ENCODE measurements around the gene CTNNBL1. TPM values are rescaled to one million over a fixed set of nuclear protein-coding genes. Genes with fewer than 3 reads are reported as not detected.

Gene CTNNBL1
- total RNA-seq, 2 donors from 2014 or later = 65.9 to 102 TPM

DNA sequence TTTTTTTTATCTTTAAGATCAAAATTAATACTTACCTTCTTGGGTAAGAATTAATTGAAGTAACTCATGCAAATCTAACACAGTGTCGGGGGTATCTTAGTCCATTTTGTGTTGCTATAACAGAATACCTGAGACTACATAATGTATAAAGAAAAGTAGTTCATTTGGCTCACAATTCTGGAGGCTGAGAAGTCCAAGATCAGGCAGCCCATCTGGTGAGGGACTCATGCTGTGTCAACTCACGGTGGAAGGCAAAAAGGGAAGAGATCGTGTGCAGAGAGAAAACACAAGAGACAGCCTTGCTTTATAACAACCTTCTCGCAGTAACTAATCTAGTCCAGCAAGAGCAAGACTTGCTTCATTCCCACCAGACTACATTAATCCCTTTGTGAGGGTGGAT, 116.2 kb downstream of the CTNNBL1 start:
- Mint-ChIP-seq H3K27ac (no peak overlapping the region), H3K4me1 (ENCODE audit: low read depth) (no peaks in the 10 kb centered on the region), H3K36me3 (ENCODE audit: insufficient read depth in 2 of 2) (peaks cover 2 to 10% of the 10 kb centered on the region in 2 donors), H3K9me3 (no peaks in the 10 kb centered on the region), H3K4me3 (no peak overlapping the region), H3K27me3 (ENCODE audit: low read depth) (no peaks in the 10 kb centered on the region)
- ATAC-seq (replicated peaks in 1 of 2) (no peak), DNase-seq (no peak)

DNA sequence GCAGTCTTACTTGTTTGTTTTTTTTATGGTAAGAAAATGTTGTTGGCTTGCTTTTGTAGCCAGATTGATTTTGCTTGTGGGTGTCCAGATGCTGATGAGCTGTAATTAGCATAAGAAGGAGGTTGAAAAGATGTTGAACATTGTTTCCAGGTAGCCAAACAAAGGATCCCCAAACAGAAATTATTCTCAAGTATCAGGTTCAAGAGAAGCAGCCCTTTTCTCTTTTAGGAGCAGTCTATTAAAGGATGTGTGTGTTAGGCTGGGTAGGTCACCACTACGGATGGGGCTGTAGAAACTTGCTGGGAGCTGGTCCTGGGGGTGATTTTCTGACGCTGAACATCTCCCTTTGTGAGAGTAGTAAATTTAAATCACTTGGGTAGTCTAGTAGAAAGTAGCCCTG, 122.2 kb downstream of the CTNNBL1 start:
- H3K9me3 Mint-ChIP-seq = no peaks in the 10 kb centered on the region
- no peak for ATAC-seq (replicated peaks in 1 of 2)

DNA sequence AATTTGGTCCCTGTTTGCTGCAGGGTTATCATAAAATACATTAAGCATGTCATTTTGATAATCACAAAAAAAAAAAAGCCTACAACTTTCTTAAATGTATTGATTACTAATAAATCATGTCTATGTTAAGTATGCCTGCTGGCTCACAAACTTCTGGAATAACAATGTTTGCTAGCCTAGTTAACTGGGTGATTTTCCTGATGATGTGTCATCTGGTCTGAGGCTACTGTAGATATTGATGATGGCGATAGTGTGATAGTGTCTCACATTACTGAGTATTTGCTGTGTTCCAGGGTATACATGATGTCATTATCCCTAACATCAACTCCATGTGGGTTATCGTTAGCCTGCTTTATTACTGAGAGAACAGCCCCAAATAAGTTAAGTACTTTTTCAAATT, 122.9 kb downstream of the CTNNBL1 start:
- no peaks in the 10 kb centered on the region for H3K9me3 Mint-ChIP-seq
- peaks cover 0 to 1% of the 10 kb centered on the region in 2 donors for H3K36me3 Mint-ChIP-seq (ENCODE audit: insufficient read depth in 2 of 2)
- H3K4me3 Mint-ChIP-seq = no peak overlapping the region
- H3K27ac Mint-ChIP-seq = no peak overlapping the region
- DNase-seq (no peak), ATAC-seq (replicated peaks in 1 of 2) (no peak)
- H3K27me3 Mint-ChIP-seq (ENCODE audit: low read depth) = no peaks in the 10 kb centered on the region
- no peaks in the 10 kb centered on the region for H3K4me1 Mint-ChIP-seq (ENCODE audit: low read depth)

More for the DNA sequence above, 122.2 kb downstream of the CTNNBL1 start:
- Mint-ChIP-seq H3K4me1 (ENCODE audit: low read depth) (no peaks in the 10 kb centered on the region), H3K27me3 (ENCODE audit: low read depth) (no peaks in the 10 kb centered on the region), H3K4me3 (no peak overlapping the region), H3K36me3 (ENCODE audit: insufficient read depth in 2 of 2) (peaks cover 0 to 1% of the 10 kb centered on the region in 2 donors), H3K27ac (no peak overlapping the region)
- DNase-seq = no peak

DNA sequence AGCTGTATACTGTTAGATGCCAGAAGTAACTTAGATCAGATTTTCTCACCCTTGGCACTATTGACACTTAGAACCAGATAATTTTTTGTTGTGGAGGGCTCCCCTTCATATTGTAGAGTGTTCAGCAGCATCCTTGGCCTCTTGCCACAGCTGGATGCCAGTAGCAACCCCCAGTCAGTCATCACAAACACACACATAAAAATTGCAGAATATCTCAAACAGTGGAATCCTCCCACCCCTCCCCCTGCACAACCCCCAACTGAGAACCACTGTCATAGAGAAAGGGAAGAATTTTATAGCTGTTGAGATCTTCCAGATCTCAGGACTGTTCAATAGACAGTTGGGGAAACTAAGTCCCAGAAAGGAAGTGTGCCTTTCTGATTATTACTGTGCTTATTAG, 127.9 kb downstream of the CTNNBL1 start:
- no peak for ATAC-seq (replicated peaks in 1 of 2)
- DNase-seq = no peak
- Mint-ChIP-seq H3K9me3 (no peaks in the 10 kb centered on the region), H3K4me3 (no peak overlapping the region), H3K27me3 (ENCODE audit: low read depth) (no peaks in the 10 kb centered on the region), H3K36me3 (ENCODE audit: insufficient read depth in 2 of 2) (peaks cover 0 to 1% of the 10 kb centered on the region in 2 donors), H3K4me1 (ENCODE audit: low read depth) (peaks cover 11% of the 10 kb centered on the region), H3K27ac (no peak overlapping the region)

DNA sequence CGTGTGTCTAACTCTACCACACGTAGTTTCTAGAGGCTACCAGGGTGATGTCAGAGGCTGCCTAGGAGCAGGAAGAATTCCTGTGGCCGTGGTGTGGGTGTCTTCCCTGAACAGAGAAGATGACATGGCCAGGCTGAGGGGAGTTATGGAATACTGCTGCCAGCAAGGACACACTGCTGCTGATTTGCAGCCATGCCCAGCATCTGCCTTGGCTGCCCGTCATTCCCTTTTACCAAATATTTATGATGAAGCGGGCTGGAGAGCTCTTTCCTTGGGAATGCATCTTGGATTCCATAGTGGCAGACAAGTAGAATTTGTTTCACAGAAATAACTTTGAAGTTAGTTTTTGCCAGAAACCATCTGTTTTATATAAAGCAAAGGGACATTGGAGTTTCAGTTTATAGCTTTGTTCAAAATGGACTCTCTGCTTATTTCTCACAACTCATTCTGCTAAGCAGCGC, 128.3 kb downstream of the CTNNBL1 start:
- H3K4me1 Mint-ChIP-seq (ENCODE audit: low read depth) = peaks cover 11% of the 10 kb centered on the region
- no peaks in the 10 kb centered on the region for H3K27me3 Mint-ChIP-seq (ENCODE audit: low read depth)
- no peak overlapping the region for H3K27ac Mint-ChIP-seq
- no peak for ATAC-seq (replicated peaks in 1 of 2)
- DNase-seq = no peak
- no peaks in the 10 kb centered on the region for H3K9me3 Mint-ChIP-seq
- peaks cover 0 to 1% of the 10 kb centered on the region in 2 donors for H3K36me3 Mint-ChIP-seq (ENCODE audit: insufficient read depth in 2 of 2)
- H3K4me3 Mint-ChIP-seq = no peak overlapping the region

DNA sequence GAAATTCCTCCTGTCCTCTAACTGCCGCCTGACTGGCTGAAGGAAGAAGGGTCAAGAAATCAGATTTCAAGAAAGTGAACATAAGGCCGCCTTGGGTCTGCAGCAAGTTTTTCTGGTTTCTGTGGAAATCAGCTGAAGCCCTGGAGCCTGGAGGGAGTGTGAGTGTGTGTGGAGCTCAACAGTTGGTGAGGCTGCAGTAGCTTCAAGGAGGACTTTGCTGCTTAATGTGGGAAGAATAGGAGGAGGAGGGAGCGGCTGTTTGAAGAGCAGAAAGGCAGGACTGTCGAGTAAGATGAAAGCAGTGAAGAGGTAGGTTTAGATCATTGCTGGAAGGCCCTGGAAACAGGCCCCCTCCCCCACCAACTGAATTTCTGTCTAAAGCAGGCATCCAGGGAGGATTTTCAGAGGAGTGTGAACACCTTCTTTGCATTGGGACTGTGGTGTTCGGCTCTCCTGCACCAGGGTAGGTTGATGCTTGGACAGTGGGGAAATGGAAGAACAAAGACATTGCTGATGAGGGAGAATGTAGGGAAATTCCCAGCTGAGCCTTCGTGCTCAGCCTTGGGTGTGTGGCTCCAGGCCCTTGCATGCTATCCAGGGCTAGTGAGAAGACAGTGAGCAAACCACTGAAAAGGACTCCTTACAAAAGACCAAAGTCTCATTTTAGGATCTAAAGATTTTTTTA, 129.6 kb downstream of the CTNNBL1 start:
- ATAC-seq (replicated peaks in 1 of 2) (no peak), DNase-seq (no peak)
- Mint-ChIP-seq H3K4me3 (no peak overlapping the region), H3K9me3 (no peaks in the 10 kb centered on the region), H3K27me3 (ENCODE audit: low read depth) (no peaks in the 10 kb centered on the region), H3K36me3 (ENCODE audit: insufficient read depth in 2 of 2) (peaks cover 0 to 1% of the 10 kb centered on the region in 2 donors), H3K27ac (peak overlapping the region; percentile 39), H3K4me1 (ENCODE audit: low read depth) (peaks cover 11% of the 10 kb centered on the region)

DNA sequence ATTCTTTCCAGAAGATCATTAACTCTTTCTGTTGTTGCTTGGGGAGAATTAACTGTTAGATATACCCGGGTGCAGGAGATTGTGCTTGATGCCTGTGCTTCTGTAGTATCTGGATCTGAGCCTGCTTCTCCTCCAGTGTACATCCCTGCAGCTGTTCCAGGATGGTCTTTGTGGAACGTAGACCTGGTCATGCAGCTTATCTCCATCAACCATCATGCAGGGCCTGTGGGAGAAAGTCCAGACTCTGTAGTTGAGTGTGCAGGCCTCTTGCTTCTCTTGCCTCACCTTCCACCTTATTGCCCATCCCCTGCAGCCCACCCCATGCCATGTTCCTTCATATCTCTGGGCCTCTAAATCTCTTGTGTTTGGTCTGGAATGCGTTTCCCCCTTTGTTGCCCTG, 133.8 kb downstream of the CTNNBL1 start:
- H3K27ac Mint-ChIP-seq = no peak overlapping the region
- H3K4me1 Mint-ChIP-seq (ENCODE audit: low read depth) = peaks cover 11% of the 10 kb centered on the region
- no peaks in the 10 kb centered on the region for H3K36me3 Mint-ChIP-seq (ENCODE audit: insufficient read depth in 2 of 2)
- H3K9me3 Mint-ChIP-seq = no peaks in the 10 kb centered on the region
- H3K27me3 Mint-ChIP-seq (ENCODE audit: low read depth) = no peaks in the 10 kb centered on the region
- no peak overlapping the region for H3K4me3 Mint-ChIP-seq
- ATAC-seq (replicated peaks in 1 of 2) (no peak), DNase-seq (no peak)

DNA sequence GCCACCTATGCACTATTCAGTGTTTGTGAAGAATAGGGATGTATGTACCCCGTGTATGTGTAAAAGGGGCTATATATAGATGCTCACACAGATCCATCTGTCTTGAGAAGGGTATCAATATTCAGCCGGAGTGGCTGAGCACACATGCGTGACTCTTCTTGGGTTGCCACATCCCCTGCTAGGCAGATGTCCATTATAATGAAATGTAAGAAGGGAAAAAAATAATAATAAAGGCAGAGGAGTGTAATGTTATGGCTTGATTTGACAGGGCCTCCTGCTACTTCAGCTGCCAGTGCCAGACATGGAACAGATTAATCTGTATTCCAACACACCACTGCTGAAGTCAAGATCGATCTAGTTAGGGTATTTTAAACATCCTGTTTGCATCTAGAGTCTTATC, 134.9 kb downstream of the CTNNBL1 start:
- H3K9me3 Mint-ChIP-seq = no peaks in the 10 kb centered on the region
- H3K36me3 Mint-ChIP-seq (ENCODE audit: insufficient read depth in 2 of 2) = no peaks in the 10 kb centered on the region
- ATAC-seq (replicated peaks in 1 of 2) (no peak), DNase-seq (no peak)
- H3K27me3 Mint-ChIP-seq (ENCODE audit: low read depth) = no peaks in the 10 kb centered on the region
- peaks cover 1% of the 10 kb centered on the region for H3K4me1 Mint-ChIP-seq (ENCODE audit: low read depth)
- H3K27ac Mint-ChIP-seq = no peak overlapping the region
- H3K4me3 Mint-ChIP-seq = no peak overlapping the region

DNA sequence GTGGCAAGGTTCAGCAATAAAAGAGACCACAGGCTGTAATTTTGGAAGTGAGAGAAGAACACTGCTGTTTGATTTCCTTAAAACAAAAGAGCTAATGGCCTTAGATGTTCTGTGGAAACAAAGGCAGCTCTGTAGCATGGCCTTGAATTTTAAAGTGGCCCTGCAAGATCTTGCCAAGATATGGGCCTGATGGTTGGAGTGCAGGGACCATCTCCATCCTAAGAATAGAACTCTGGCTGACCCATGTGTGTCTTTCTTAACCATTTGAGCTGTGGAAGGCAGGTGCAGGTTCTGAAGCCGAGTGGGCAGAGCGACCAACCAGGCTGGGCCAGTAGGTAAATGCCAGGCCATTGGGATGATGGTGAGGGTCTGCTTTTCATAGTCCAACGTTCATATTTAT, 135.3 kb downstream of the CTNNBL1 start:
- DNase-seq (no peak), ATAC-seq (replicated peaks in 1 of 2) (no peak)
- Mint-ChIP-seq H3K27me3 (ENCODE audit: low read depth) (no peaks in the 10 kb centered on the region), H3K9me3 (no peaks in the 10 kb centered on the region), H3K27ac (no peak overlapping the region), H3K4me3 (no peak overlapping the region), H3K36me3 (ENCODE audit: insufficient read depth in 2 of 2) (no peaks in the 10 kb centered on the region), H3K4me1 (ENCODE audit: low read depth) (no peaks in the 10 kb centered on the region)

DNA sequence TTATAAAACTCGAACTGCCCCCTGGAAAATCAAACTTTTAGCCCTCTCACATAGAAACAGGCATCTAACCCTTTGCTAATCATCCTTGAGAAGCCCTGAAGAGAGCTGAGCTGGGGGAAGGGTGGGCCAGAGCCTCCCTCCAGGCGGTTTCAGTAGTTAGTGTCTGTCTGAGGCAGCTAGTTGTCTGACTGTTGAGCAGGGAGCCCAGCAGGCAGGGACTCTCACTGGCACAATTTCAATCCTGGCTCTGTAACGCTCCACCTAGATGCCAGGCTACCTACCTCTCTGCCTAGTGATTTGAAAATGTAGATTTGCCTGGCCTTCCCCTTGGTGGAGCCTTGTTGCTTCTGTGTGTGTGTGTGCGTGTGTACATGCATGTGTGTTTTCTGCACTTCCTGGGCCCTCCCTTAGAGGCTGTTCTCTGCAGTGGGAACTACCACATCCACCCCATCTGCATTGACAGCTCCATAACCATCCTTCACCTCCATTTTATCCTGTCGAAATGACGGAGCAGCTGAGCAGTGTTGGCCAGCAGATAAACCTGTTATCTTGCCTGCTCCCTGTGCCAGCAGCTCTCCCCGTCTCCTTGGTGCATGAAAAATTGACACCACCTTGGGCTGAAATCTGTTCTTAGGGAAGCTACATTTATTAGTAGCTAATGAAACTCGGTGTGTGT, 139.5 kb downstream of the CTNNBL1 start:
- ATAC-seq (replicated peaks in 1 of 2) (no peak), DNase-seq (no peak)
- Mint-ChIP-seq H3K9me3 (no peaks in the 10 kb centered on the region), H3K27ac (no peak overlapping the region), H3K4me1 (ENCODE audit: low read depth) (no peaks in the 10 kb centered on the region), H3K36me3 (ENCODE audit: insufficient read depth in 2 of 2) (no peaks in the 10 kb centered on the region), H3K4me3 (no peak overlapping the region), H3K27me3 (ENCODE audit: low read depth) (no peaks in the 10 kb centered on the region)

DNA sequence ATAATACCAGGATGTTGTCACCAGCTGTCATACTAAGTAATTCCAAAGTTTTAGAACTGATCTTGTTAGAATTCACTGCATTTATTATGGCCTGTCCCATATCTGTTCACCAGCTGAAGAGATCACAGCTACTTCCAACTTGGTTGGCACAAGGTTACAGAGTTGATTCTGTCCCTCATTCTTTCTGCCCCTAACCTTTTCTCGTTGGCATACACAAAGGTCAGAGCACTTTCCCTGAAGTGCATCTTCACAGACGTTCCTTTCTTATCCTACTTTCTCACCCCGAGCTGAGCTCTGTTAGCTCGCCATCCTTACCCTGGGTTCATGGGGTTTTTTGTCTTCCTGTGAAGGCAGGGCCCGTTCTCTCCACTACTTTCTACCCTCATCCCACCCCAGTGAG, 143.1 kb downstream of the CTNNBL1 start:
- Mint-ChIP-seq H3K27ac (no peak overlapping the region), H3K36me3 (ENCODE audit: insufficient read depth in 2 of 2) (peaks cover 0 to 3% of the 10 kb centered on the region in 2 donors), H3K9me3 (no peaks in the 10 kb centered on the region), H3K4me1 (ENCODE audit: low read depth) (no peaks in the 10 kb centered on the region), H3K4me3 (no peak overlapping the region), H3K27me3 (ENCODE audit: low read depth) (no peaks in the 10 kb centered on the region)
- ATAC-seq (replicated peaks in 1 of 2) = no peak
- no peak for DNase-seq

DNA sequence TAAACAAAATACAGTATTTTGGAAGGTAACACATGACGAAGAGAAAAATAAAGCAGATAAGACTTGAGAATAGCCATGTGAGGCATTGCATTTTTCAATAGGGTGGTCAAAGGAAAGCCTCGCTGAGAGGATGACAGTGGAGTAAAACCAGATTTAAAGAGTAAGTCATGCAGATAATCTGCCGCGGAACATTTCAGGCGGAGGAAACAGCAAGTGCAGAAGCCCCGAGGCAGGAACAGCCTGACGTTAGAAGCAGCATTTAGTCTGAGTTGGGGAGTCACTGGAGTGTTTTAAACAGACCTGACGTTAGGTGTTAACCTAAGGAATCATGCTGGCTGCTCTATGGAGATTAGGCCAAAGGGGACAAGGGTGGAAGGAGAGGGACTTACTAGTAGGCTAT, 144.1 kb downstream of the CTNNBL1 start:
- DNase-seq (no peak), ATAC-seq (replicated peaks in 1 of 2) (no peak)
- H3K4me3 Mint-ChIP-seq = no peak overlapping the region
- no peaks in the 10 kb centered on the region for H3K27me3 Mint-ChIP-seq (ENCODE audit: low read depth)
- no peaks in the 10 kb centered on the region for H3K9me3 Mint-ChIP-seq
- no peak overlapping the region for H3K27ac Mint-ChIP-seq
- H3K4me1 Mint-ChIP-seq (ENCODE audit: low read depth) = no peaks in the 10 kb centered on the region
- peaks cover 0 to 3% of the 10 kb centered on the region in 2 donors for H3K36me3 Mint-ChIP-seq (ENCODE audit: insufficient read depth in 2 of 2)

DNA sequence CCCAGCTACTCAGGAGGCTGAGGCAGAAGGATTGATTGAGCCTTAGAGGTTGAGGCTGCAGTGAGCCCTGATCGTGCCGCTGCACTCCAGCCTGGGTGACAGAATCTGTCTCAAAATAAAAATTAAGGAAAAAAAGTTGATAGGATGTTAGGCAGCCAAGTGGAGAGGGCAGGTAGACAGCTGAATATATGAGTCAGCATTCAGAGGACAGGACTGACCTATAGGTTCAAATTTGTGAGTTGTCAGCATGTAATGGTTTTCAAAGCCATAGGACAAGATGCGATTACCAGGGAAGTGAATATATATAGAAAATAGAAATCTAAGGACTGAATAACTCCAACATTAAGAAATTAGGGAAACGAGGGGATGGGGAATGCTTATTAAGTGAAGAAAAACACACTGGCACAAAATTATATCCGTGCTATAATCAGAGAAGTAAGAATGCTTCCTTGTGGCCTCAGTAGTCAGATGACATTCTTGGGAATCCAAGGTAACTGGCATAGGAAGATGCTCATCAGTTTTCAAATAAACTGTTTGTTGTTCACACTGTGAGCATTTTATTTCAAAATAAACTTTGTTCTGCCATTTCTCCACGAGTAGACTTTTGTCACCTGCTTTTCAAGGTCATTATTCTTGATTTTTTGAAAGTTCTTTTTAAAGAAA, 145.1 kb downstream of the CTNNBL1 start:
- peaks cover 0 to 3% of the 10 kb centered on the region in 2 donors for H3K36me3 Mint-ChIP-seq (ENCODE audit: insufficient read depth in 2 of 2)
- ATAC-seq (replicated peaks in 1 of 2) (no peak), DNase-seq (no peak)
- H3K9me3 Mint-ChIP-seq = no peaks in the 10 kb centered on the region
- no peaks in the 10 kb centered on the region for H3K4me1 Mint-ChIP-seq (ENCODE audit: low read depth)
- no peak overlapping the region for H3K4me3 Mint-ChIP-seq
- H3K27ac Mint-ChIP-seq = no peak overlapping the region
- H3K27me3 Mint-ChIP-seq (ENCODE audit: low read depth) = no peaks in the 10 kb centered on the region

Data from activated T-cell treated with anti-CD3 and anti-CD28 coated beads, Interleukin-2, amount 50 U/mL, for 72 hours (primary cell).